Measurements from ENCODE around the gene RNF26.

Gene RNF26

GRCh38 chr11:119334174-119334930 lies at the start of gene RNF26:
TSS of gene RNF26 (plus strand) at chr11:119334527. CDS start at chr11:119335123, 596 bp downstream.
- DNase-seq: peak; percentile 87

GRCh38 chr11:119285431-119285830 lies 48.9 kb upstream of the RNF26 start:
- no peak for DNase-seq

GRCh38 chr11:119288219-119288618 lies 46.1 kb upstream of the RNF26 start:
- no peak for DNase-seq

GRCh38 chr11:119290894-119291497 lies 43.3 kb upstream of the RNF26 start:
- DNase-seq: no peak

GRCh38 chr11:119293461-119293860 lies 40.9 kb upstream of the RNF26 start:
- DNase-seq: no peak

- no peak for DNase-seq
Measured at GRCh38 chr11:119295178-119295577, 39.1 kb upstream of the RNF26 start.

- no peak for DNase-seq
Measured at GRCh38 chr11:119297938-119298337, 36.4 kb upstream of the RNF26 start.

- DNase-seq: no peak
Measured at GRCh38 chr11:119298726-119299125, 35.6 kb upstream of the RNF26 start.

GRCh38 chr11:119299416-119299815 lies 34.9 kb upstream of the RNF26 start:
- DNase-seq: no peak

- no peak for DNase-seq
Measured at GRCh38 chr11:119300198-119300964, 33.9 kb upstream of the RNF26 start.

- no peak for DNase-seq
Measured at GRCh38 chr11:119303227-119303718, 31.1 kb upstream of the RNF26 start.

- DNase-seq: no peak
Measured at GRCh38 chr11:119305556-119306372, 28.6 kb upstream of the RNF26 start.

GRCh38 chr11:119306373-119306890 lies 27.9 kb upstream of the RNF26 start:
- no peak for DNase-seq

- no peak for DNase-seq
Measured at GRCh38 chr11:119307219-119307618, 27.1 kb upstream of the RNF26 start.

- no peak for DNase-seq
Measured at GRCh38 chr11:119307974-119308373, 26.4 kb upstream of the RNF26 start.

GRCh38 chr11:119309411-119309810 lies 24.9 kb upstream of the RNF26 start:
- no peak for DNase-seq

GRCh38 chr11:119309953-119310681 lies 24.2 kb upstream of the RNF26 start:
- DNase-seq: no peak

- no peak for DNase-seq
Measured at GRCh38 chr11:119310682-119311052, 23.7 kb upstream of the RNF26 start.

GRCh38 chr11:119314726-119315125 lies 19.6 kb upstream of the RNF26 start:
- DNase-seq: no peak

GRCh38 chr11:119315131-119316015 lies 19.0 kb upstream of the RNF26 start:
- DNase-seq: peak; percentile 50

All from stimulated activated CD4-positive, alpha-beta T cell treated with anti-CD3 and anti-CD28 coated beads, Interleukin-12 subunit alpha, Interleukin-12 subunit beta, amount 100 ng/mL, for 4 hours (primary cell).